K562 (cell line): ENCODE results near the gene FRMD4A. TPM values are rescaled to one million over a fixed set of nuclear protein-coding genes. Genes with fewer than 3 reads are reported as not detected.

Experiments used
- ATAC-seq: fragments of 200-7000 bp; cut with Tn5 transposase; 3 replicates; pipeline ENCODE4 v1.9.1; 2020; ENCODE audit warnings: moderate library complexity
- BruUV-seq: library from RNA; stranded (reverse); fragments of 400-500 nt; replicated peaks from 2 replicates; lab custom pipeline; 2021; lab: Mats Ljungman, UMichigan
- CTCF ChIA-PET: fragments of 300-600 bp; formaldehyde crosslinking; extraction: SDS; loops from one replicate; lab custom pipeline; 2021; ENCODE audit warnings: low intra/inter-chr PET ratio; lab: Yijun Ruan, JAX
- POLR2A ChIA-PET: fragments of 300-600, 350-650 bp; sonication (Branson Sonifier 250); formaldehyde crosslinking; extraction: SDS; loops from one replicate; lab custom pipeline; 2021; ENCODE audit warnings: antibody characterized with exemption, inconsistent platforms; lab: Yijun Ruan, JAX
- DNase-seq, 4 experiments: peaks; one replicate each; pipeline versions ENCODE4 v3.0.0 to v3.0.0-alpha.2; 2011 to 2018; ENCODE audit warnings: low spot score in 3 of 4, mixed read lengths in 3 of 4; ENCODE audit errors: extremely low read depth in 1 of 4
- FAIRE-seq: peaks from 2 replicates; lab custom pipeline; 2011; peaks lifted over from hg19 to GRCh38; lab: Jason Lieb, UNC
- H2AFZ ChIP-seq: 2 replicates; pipeline ENCODE4 v1.6.0; 2011; ENCODE audit warnings: low read depth, low read length, control low read depth, inconsistent platforms
- H3K27ac ChIP-seq: fragments of 200-600 bp; 3 replicates; pipeline ENCODE4 v1.8.0; 2011; ENCODE audit warnings: low read depth, mild to moderate bottlenecking, control low read depth, inconsistent platforms, low read length, moderate library complexity, mixed read lengths; ENCODE audit errors: extremely low read depth
- H3K27me3 ChIP-seq, 2 experiments: fragments of 300-600 bp in 1 of 2; 2 replicates in 1 of 2; 3 replicates in 1 of 2; pipeline versions ENCODE4 v1.6.0 to v1.8.0; 2011; ENCODE audit warnings: inconsistent platforms in 2 of 2, low read length in 2 of 2, mild to moderate bottlenecking in 1 of 2, mixed read lengths in 1 of 2, moderate library complexity in 1 of 2; ENCODE audit not compliant: control insufficient read depth in 2 of 2, insufficient read depth in 2 of 2
- H3K36me3 ChIP-seq: fragments of 300-600 bp; 3 replicates; pipeline ENCODE4 v1.8.0; 2011; ENCODE audit warnings: mild to moderate bottlenecking, low read length, inconsistent platforms; ENCODE audit not compliant: control insufficient read depth, insufficient read depth
- H3K4me1 ChIP-seq, 2 experiments: fragments of 200-600 bp in 1 of 2; replicated peaks in 1 of 2; 2 replicates in 1 of 2; 3 replicates in 1 of 2; pipeline versions ENCODE4 v1.5.1 to v1.8.0; 2011; ENCODE audit warnings: inconsistent platforms in 2 of 2, low read length in 2 of 2, mild to moderate bottlenecking in 1 of 2, mixed read lengths in 1 of 2, moderate library complexity in 1 of 2; ENCODE audit not compliant: control insufficient read depth in 2 of 2, insufficient read depth in 2 of 2
- H3K4me2 ChIP-seq: 2 replicates; pipeline ENCODE4 v1.6.1; 2011; ENCODE audit warnings: low read length, control low read depth, inconsistent platforms, mixed read lengths; ENCODE audit not compliant: insufficient read depth
- H3K4me3 ChIP-seq: fragments of 200-600 bp; sonication (generic), shearing (Covaris generic); 2 replicates; pipeline ENCODE4 v1.5.1; 2016; ENCODE audit warnings: control low read depth, inconsistent platforms
- H3K79me2 ChIP-seq: fragments of 200-600 bp; 3 replicates; pipeline ENCODE4 v1.8.0; 2011; ENCODE audit warnings: low read length, inconsistent platforms; ENCODE audit not compliant: control insufficient read depth, insufficient read depth
- H3K9ac ChIP-seq, 2 experiments: 2 replicates each; pipeline versions ENCODE4 v1.6.0 to v1.6.1; 2011; ENCODE audit warnings: low read depth in 2 of 2, low read length in 2 of 2, control low read depth in 1 of 2, inconsistent platforms in 1 of 2, mild to moderate bottlenecking in 1 of 2, mixed read lengths in 1 of 2; ENCODE audit not compliant: insufficient read depth in 1 of 2
- H3K9me1 ChIP-seq: one replicate; pipeline ENCODE4 v1.6.0; 2011; ENCODE audit warnings: inconsistent platforms, mild to moderate bottlenecking, low read length, moderate library complexity; ENCODE audit not compliant: control insufficient read depth, insufficient read depth
- H3K9me3 ChIP-seq: replicated peaks from 2 replicates; pipeline ENCODE4 v1.5.1; 2011; ENCODE audit warnings: low read depth, low read length, inconsistent platforms; ENCODE audit not compliant: control insufficient read depth, insufficient read depth
- H4K20me1 ChIP-seq: replicated peaks from 2 replicates; pipeline ENCODE4 v1.6.1; 2011; ENCODE audit warnings: low read length, inconsistent platforms, mixed read lengths; ENCODE audit not compliant: control insufficient read depth, insufficient read depth
- ATF1 ChIP-seq, 2 experiments: fragments of 450-650 bp in 1 of 2; IDR thresholded peaks; 2 replicates each; pipeline ENCODE4 v1.6.1; 2016; ENCODE audit warnings: missing compliant biosample characterization in 1 of 2, missing genetic modification characterization in 1 of 2
- KAT7 ChIP-seq: sonication (generic); formaldehyde crosslinking; IDR thresholded peaks from 2 replicates; pipeline ENCODE4 v1.8.0; 2022; ENCODE audit warnings: missing genetic modification reagents, mild to moderate bottlenecking, borderline replicate concordance
- KLF16 ChIP-seq: IDR thresholded peaks from 2 replicates; pipeline ENCODE4 v1.6.1; 2016; ENCODE audit warnings: antibody characterized with exemption
- MEF2A ChIP-seq: IDR thresholded peaks from 2 replicates; pipeline ENCODE4 v1.6.1; 2011; ENCODE audit warnings: low read depth, mild to moderate bottlenecking, low read length, moderate library complexity; ENCODE audit not compliant: control insufficient read depth
- MEF2D ChIP-seq: conservative IDR thresholded peaks from 2 replicates; pipeline ENCODE4 v1.6.1; 2016; ENCODE audit warnings: low read depth, missing genetic modification characterization, missing compliant biosample characterization
- SPI1 ChIP-seq: IDR thresholded peaks from 2 replicates; pipeline ENCODE4 v1.6.1; 2011; ENCODE audit warnings: low read depth, low read length, control low read depth, borderline replicate concordance
- TBP ChIP-seq: optimal IDR thresholded peaks from 2 replicates; pipeline ENCODE3; 2011; ENCODE audit warnings: low read depth, low read length, improper control_type of control experiment
- TEAD4 ChIP-seq, 2 experiments: sonication (generic) in 1 of 2; formaldehyde crosslinking in 1 of 2; IDR thresholded peaks; 2 replicates each; pipeline versions ENCODE4 v1.6.1 to v1.8.0; 2012 to 2022; ENCODE audit warnings: borderline replicate concordance in 1 of 2, inconsistent platforms in 1 of 2, low read length in 1 of 2, mild to moderate bottlenecking in 1 of 2, missing genetic modification reagents in 1 of 2
- ZC3H8 ChIP-seq: fragments of 450-650 bp; IDR thresholded peaks from 2 replicates; pipeline ENCODE4 v1.6.1; 2017
- ZNF224 ChIP-seq: sonication (generic); formaldehyde crosslinking; IDR thresholded peaks from 2 replicates; pipeline ENCODE4 v1.8.0; 2022; ENCODE audit warnings: mild to moderate bottlenecking, missing genetic modification reagents
- WGBS: fragments of 100-300 bp; shearing (Covaris generic); methylation state at CpG from one replicate; pipeline ENCODE4 v1.1.6; 2016; ENCODE audit warnings: low coverage, mixed read lengths; ENCODE audit not compliant: insufficient coverage; ENCODE audit errors: missing lambda C conversion rate; 5-methylcytosine and 5-hydroxymethylcytosine counted together
- in situ Hi-C: fragments of 300-500 bp; cut with MboI; formaldehyde crosslinking; loops from 4 replicates; pipeline ENCODE4 v1.15.0; 2018; ENCODE audit warnings: inconsistent platforms, mixed read lengths
- intact Hi-C: fragments of 100-400 bp; cut with micrococcal nuclease; formaldehyde crosslinking; loops from 2 replicates; pipeline ENCODE4 v1.14.2; 2022
- polyA plus RNA-seq, 8 experiments: library from polyadenylated mRNA; depleted of rRNA in 4 of 8; stranded (reverse) in 5 of 8; unstranded in 3 of 8; fragments of >200 nt; fragmentation: Nextera tagmentation in 2 of 8; fragmentation: Illumina TruSeq in 1 of 8; extraction: Ambion mirVana in 2 of 8; extraction: Trizol in 1 of 8; gene quantifications; 2 replicates each; pipeline versions ENCODE4 v1.2.1 to v1.2.3, GENCODE V29; 2011 to 2014; ENCODE audit warnings: inconsistent platforms in 1 of 8, missing spikeins in 1 of 8
- total RNA-seq, 7 experiments: library from RNA; depleted of rRNA in 6 of 7; stranded (reverse); fragments of >200 nt in 6 of 7; fragmentation: Illumina TruSeq in 2 of 7; extraction: Trizol in 2 of 7; gene quantifications; 2 replicates each; pipeline versions ENCODE4 v1.2.1 to v1.2.3, GENCODE V29; 2011 to 2021; ENCODE audit warnings: low replicate concordance in 1 of 7
- TF ChIP-seq, protein P1 (sequence below): IDR thresholded peaks from 3 replicates; pipeline ENCODE4 v1.6.1; 2011; ENCODE audit warnings: borderline replicate concordance, mild to moderate bottlenecking, moderate library complexity; ENCODE audit not compliant: insufficient read length; ENCODE audit errors: extremely low read depth

Gene FRMD4A
- total and polyA plus RNA-seq, 9 of the 15 experiments (the other 6 are each of a cell fraction or from before 2014, with no cell fraction given): 0.80 to 5.2 (median 3.0) TPM

DNA sequence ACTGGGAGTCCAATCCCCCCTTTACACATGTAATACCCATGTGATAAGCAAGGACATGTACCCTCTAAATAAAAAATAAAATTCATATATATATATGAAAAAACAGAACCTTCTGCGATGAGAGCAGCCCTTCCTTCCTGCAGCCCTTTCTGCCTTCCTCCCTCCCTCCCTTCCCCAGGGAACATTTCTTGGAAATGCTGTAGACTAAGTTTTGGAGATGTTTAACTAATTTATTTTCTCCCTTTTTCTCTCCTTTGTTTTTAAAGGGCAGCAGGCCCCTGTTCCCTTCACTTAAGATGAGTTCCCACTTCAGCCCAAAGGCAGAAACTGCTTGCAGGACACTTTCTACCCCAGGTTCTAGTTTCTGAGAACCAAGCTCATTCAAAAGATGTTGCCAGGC lies 179.2 kb downstream of the FRMD4A start:
- H3K36me3 ChIP-seq: no peaks in the 10 kb centered on the region
- ChIA-PET POLR2A (interaction anchor here (0.6 kb wide), 1 partner anchor 111 kb away, joined by 3 read pairs; no protein-coding TSS in a partner anchor), CTCF (no interaction called here)
- WGBS: 0% methylated on average over 1 of the region's 1 CpG
- H3K27me3 ChIP-seq: peaks cover 3 to 12% of the 10 kb centered on the region in 2 experiments; a peak in 4 of 5 replicates
- H3K9me3 ChIP-seq: no peaks in the 10 kb centered on the region
- ATAC-seq (no peak), FAIRE-seq (no peak), DNase-seq (no peak)
- intact Hi-C loops (no loop called here), in situ Hi-C loops (no loop called here)
- H3K79me2 ChIP-seq: no peaks in the 10 kb centered on the region
- H3K9me1 ChIP-seq: no peaks in the 10 kb centered on the region
- TF ChIP-seq KLF16: no peak
- H3K27ac ChIP-seq: no peak overlapping the region
- no peak overlapping the region for H3K9ac ChIP-seq
- no peaks in the 10 kb centered on the region for H3K4me1 ChIP-seq
- H3K4me2 ChIP-seq: no peak overlapping the region
- BruUV-seq: no TSS peak
- H2AFZ ChIP-seq: no peak overlapping the region
- H3K4me3 ChIP-seq: no peak overlapping the region
- no peaks in the 10 kb centered on the region for H4K20me1 ChIP-seq

- Histone ChIP-seq H3K79me2 (no peaks in the 10 kb centered on the region), H3K9me3 (no peaks in the 10 kb centered on the region), H3K27me3 (peaks cover 3 to 12% of the 10 kb centered on the region in 2 experiments; a peak in 4 of 5 replicates), H2AFZ (no peak overlapping the region), H3K9me1 (no peaks in the 10 kb centered on the region), H3K4me3 (no peak overlapping the region), H3K9ac (no peak overlapping the region), H3K4me2 (no peak overlapping the region), H3K4me1 (no peaks in the 10 kb centered on the region), H3K27ac (no peak overlapping the region), H4K20me1 (no peaks in the 10 kb centered on the region), H3K36me3 (no peaks in the 10 kb centered on the region)
- in situ Hi-C loops: no loop called here
- 3% methylated on average over 4 of the region's 4 CpGs for WGBS
- no peak for DNase-seq
- no peak for FAIRE-seq
- POLR2A ChIA-PET: no interaction called here
- CTCF ChIA-PET: no interaction called here
- BruUV-seq: no TSS peak
- intact Hi-C loops: no loop called here
- no peak for ATAC-seq
- TF ChIP-seq, protein P1, sequence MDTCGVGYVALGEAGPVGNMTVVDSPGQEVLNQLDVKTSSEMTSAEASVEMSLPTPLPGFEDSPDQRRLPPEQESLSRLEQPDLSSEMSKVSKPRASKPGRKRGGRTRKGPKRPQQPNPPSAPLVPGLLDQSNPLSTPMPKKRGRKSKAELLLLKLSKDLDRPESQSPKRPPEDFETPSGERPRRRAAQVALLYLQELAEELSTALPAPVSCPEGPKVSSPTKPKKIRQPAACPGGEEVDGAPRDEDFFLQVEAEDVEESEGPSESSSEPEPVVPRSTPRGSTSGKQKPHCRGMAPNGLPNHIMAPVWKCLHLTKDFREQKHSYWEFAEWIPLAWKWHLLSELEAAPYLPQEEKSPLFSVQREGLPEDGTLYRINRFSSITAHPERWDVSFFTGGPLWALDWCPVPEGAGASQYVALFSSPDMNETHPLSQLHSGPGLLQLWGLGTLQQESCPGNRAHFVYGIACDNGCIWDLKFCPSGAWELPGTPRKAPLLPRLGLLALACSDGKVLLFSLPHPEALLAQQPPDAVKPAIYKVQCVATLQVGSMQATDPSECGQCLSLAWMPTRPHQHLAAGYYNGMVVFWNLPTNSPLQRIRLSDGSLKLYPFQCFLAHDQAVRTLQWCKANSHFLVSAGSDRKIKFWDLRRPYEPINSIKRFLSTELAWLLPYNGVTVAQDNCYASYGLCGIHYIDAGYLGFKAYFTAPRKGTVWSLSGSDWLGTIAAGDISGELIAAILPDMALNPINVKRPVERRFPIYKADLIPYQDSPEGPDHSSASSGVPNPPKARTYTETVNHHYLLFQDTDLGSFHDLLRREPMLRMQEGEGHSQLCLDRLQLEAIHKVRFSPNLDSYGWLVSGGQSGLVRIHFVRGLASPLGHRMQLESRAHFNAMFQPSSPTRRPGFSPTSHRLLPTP: no peak
- TF ChIP-seq ZC3H8 (no peak), TEAD4 (IDR thresholded peaks at IDR 0.05; ENCODE audit: low read length) (no peak), TEAD4 (CRISPR knock-in tag; IDR thresholded peaks at IDR 0.05; ENCODE audit: borderline replicate concordance) (no peak), ATF1 (CRISPR knock-in tag; IDR thresholded peaks at IDR 0.05) (no peak), ATF1 (tag; IDR thresholded peaks at IDR 0.05) (no peak), TBP (no peak), SPI1 (no peak), KAT7 (CRISPR knock-in tag) (no peak), MEF2D (tag) (no peak), MEF2A (no peak), ZNF224 (no peak)
Measured at GRCh38 chr10:14150526-14150925, 180.2 kb downstream of the FRMD4A start.
